WI38 (cell line): Measurements from ENCODE around the gene ARHGEF28.

Experiments used
- H3K4me3 ChIP-seq: 2 replicates; pipeline ENCODE4 v1.5.1; 2011; ENCODE audit warnings: low read depth, mild to moderate bottlenecking, control low read depth, low read length
- TF ChIP-seq, protein P1 (sequence below): IDR thresholded peaks from 2 replicates; pipeline ENCODE4 v1.5.1; 2012; ENCODE audit warnings: low read depth, mild to moderate bottlenecking, control low read depth, low read length

Gene ARHGEF28

DNA sequence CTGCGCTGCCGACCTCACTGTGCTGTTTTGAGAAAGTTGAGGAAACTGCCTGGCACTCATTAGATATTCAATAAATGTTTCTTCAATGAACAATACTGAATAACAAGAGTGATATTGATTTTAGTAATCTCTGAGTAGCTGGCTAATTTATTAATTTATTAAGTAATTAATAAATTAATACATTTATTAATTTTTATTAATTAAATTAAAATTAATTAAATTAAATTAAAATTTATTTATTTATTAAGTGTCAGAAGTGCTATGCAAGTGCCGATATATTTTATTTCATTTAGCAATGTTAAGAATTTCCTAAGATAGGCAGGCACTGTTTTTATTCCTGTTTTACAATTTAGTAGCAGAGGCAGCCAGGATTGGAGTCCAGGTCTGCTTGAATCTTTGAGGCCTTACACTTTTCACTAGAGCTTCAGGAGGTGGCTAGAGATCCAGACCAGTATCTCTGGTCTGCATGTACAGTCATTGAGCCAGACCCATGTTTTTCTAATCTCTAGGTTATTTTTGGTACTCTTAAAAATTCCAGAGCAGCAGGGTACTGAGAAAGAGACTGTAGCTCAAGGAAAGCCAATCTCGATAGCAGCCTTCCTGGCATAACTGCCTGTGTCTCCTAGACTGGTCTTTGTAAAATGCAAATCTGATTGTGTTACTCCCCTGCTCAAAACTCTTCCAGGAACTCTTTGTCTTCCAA, 109.2 kb downstream of the ARHGEF28 start:
- TF ChIP-seq, protein P1, sequence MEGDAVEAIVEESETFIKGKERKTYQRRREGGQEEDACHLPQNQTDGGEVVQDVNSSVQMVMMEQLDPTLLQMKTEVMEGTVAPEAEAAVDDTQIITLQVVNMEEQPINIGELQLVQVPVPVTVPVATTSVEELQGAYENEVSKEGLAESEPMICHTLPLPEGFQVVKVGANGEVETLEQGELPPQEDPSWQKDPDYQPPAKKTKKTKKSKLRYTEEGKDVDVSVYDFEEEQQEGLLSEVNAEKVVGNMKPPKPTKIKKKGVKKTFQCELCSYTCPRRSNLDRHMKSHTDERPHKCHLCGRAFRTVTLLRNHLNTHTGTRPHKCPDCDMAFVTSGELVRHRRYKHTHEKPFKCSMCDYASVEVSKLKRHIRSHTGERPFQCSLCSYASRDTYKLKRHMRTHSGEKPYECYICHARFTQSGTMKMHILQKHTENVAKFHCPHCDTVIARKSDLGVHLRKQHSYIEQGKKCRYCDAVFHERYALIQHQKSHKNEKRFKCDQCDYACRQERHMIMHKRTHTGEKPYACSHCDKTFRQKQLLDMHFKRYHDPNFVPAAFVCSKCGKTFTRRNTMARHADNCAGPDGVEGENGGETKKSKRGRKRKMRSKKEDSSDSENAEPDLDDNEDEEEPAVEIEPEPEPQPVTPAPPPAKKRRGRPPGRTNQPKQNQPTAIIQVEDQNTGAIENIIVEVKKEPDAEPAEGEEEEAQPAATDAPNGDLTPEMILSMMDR = no peak
- H3K4me3 ChIP-seq = no peak overlapping the region

DNA sequence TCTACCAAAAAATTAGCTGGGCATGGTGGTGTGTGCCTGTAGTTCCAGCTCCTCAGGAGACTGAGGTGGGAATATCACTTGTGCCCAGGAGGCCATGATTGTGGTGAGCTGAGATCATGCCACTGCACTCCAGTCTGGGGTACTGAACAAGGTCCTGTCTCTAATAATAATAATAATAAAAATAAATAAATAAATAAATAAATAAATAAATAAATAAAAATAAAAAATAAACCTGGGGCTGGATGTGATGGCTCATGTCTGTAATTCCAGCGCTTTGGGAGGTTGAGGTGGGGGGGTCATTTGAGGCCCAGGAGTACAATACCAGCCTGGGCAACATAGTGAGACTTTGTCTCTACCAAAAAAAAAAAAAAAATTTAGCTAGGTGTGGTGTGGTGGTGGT, 113.7 kb downstream of the ARHGEF28 start:
- H3K4me3 ChIP-seq = no peak overlapping the region
- TF ChIP-seq, protein P1 = no peak

DNA sequence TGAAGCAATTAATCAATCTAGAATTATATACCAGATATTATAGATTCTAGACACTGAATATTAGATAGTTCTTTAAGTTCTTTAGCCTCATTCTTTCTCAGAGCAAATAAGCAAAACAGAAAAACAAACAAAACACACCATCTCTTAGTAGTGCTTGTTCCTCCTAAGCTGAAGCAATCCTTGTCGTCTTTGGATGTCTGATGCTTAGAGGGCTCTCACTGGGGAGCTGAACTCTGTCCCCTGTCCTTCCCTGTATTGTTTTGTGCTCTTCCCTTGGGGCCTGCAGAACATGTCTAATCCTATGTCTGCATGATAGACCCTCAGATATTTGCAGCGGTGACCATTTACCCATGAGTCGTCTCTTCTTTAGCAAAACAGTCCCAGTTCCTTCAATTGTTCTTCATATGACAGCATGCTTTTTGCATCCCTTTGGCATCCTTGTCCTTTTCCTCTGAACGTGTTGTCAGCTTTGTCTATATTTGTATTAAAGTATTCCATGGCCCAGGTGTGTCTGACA, 114.3 kb downstream of the ARHGEF28 start:
- TF ChIP-seq, protein P1 = no peak
- H3K4me3 ChIP-seq = no peak overlapping the region

DNA sequence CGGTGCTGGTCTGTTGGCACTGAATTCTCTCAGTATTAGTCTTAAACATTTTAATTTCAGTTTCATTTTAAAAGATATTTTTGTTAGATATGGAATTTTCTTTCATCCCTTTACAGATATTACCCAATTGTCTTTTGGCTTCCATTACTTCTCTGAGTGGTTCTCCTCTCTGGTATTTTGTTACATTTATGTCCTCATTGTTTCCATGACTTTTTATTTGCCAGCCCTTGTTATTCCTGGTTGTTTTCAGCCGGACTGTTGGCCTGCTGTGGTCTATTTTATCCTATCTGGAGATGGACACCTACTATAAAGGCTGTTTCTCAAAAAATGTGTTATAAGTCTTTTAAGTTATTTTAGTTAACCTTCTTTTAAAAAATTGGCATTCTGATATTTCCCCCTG, 117.2 kb downstream of the ARHGEF28 start:
- H3K4me3 ChIP-seq = no peak overlapping the region
- TF ChIP-seq, protein P1 = no peak

DNA sequence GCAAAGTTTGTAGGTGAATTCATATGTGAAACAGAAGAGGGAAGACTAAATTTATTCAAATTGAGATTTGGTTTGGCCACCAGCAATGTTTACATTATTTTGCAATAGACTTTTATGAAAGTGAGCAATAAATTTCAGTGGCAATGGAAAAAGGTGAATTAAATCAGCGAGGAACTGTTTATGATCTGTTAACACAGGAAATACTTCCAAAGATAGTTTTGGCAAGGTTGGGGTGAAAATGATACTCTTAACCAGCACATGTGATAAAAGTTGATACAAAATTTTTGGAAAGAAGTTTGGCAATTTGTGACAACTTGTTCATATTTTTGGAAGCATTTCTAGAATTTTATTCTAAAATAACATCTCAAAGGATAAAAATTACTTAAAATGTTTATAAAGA, 119.8 kb downstream of the ARHGEF28 start:
- TF ChIP-seq, protein P1 = no peak
- H3K4me3 ChIP-seq = no peak overlapping the region

DNA sequence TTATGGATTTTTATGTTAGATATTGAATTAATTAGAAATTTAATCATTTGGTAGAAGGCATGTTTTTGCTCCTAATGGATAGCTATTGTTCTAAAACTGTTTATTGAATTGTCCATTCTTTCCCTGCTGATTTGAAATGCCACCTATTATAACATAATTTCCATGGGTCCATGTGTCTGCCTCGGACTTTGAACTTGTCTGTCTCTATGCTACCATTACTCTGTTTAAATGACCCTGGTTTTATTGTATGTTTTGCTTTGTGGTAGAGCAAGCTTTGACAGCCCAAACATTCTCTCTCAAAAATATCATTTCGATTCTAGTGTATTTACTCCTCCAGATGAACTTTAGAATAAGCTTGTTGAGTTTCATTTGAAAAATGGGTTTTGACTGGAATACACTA, 120.6 kb downstream of the ARHGEF28 start:
- TF ChIP-seq, protein P1 = no peak
- H3K4me3 ChIP-seq = no peak overlapping the region

DNA sequence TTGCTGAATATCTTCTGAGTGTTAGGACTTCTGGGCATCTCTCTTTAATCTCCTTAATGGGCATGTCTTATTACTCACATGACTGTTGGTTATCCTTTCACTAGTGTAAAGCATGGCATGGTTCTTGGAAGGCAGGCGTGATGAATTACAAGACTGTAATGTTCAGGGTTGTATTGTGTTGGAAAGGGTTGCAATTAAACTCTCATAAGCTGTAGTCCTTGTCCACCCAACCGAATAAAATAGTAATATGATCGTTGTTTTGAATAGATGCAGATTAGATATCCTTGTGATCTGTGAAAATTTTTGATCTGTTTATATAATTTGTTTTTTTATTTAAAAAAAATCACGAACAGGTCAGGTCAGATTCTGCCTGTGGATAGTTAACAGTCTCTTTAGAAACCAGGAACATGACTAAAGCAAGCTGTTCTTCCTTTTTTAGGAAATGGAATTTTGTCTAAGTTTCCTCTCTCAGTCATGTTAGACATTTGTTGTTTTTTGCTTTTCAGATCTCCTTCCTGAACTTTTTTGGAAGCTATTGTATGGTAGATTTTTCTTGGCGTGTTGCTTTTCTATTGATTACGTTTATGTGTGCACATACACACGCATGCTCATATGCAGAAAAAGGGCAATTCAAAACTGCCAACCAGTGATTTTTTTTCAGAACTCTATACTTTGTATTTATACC, 121.8 kb downstream of the ARHGEF28 start:
- TF ChIP-seq, protein P1 = no peak
- H3K4me3 ChIP-seq = peak overlapping the region; percentile 37
